Left lobe of liver (tissue), 2 donors: ENCODE measurements around the gene LEMD1. TPM values are rescaled to one million over a fixed set of nuclear protein-coding genes. Genes with fewer than 3 reads are reported as not detected.
"Not testable (repeated sequence)": the region's sequence is repeated elsewhere in the genome, so short reads cannot be mapped to it uniquely, and the experiment has no call there.

Experiments
- ATAC-seq: fragments of 200-7000 bp; cut with Tn5 transposase; one replicate; pipeline ENCODE4 v1.9.1; 2020; ENCODE audit warnings: mild to moderate bottlenecking, moderate library complexity
- DNase-seq: peaks from one replicate; pipeline ENCODE4 v3.0.0-alpha.2; 2020; ENCODE audit warnings: low spot score
- total RNA-seq: library from RNA; stranded (reverse); gene quantifications from one replicate; pipeline ENCODE4 v1.2.1, GENCODE V29; 2021
- donor health status: DM: no; HTN: no; CAD: no; lungs with moderate emphysema.
- donor health status: DM: no; HTN: yes; CAD: no.

The LEMD1 gene
- total RNA-seq, 1 donor from 2014 or later: not detected

DNA sequence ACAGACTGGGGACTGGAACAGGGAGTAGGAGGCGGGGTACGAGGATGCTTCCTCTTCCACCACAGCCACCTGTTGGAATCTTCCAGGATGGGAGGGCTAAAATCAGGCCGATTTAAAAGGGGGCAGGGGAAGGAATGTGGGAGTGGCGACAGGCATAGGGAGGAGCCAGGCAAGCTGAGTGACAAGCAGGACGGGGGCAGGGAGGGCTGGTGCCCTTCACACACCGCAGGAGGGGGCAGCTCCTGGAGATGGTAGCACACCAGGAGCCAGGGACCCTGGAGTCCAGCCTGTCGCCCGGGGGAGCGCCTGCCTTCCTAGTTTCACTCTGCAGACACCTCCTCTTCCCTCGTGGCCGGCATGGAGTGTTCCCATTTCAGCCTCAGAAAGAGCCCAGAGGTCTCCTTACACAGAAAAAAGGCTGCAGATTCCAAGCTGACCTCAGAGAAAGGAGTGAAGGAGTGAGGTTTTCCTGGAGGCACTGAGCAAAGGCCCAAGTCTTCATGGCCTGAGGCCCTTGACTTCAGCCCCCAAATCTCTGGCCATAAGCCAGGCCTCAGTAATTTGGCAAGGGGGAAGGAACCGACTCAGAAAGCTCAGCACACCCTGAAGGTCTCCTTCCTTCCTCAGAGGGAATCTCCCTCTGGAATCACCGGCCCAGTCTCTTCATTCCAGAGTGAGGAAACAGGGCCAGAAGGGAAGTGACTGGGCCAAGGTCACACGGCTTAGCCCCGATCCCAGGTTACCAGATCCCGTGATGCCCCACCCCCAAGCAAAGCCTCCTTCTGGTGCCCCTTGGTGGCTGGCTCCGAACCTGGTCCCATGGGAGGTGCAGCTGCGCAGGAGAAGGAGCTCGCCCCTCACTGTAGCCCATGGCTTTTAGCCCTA, 25.8 kb upstream of the LEMD1 start:
- DNase-seq (no peak), ATAC-seq (no peak)

GRCh38 chr1:205446828-205447227, 25.0 kb upstream of the LEMD1 start:
- DNase-seq (no peak), ATAC-seq (no peak)

DNA sequence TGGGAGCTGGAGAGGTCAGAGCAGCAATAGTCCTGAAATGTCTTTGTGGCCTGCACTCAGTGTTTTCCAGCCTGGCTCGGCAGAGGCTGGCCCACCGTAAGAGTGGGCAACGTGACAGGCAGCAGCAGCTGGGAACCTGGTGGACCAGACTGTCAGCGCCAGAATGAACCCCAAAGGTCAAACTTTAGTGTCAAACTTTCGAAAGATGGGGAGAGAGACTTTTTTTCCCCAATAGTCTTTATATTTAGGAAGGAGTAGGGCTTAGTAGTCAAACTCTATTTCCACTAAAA, 23.7 kb upstream of the LEMD1 start:
- ATAC-seq: no peak

DNA sequence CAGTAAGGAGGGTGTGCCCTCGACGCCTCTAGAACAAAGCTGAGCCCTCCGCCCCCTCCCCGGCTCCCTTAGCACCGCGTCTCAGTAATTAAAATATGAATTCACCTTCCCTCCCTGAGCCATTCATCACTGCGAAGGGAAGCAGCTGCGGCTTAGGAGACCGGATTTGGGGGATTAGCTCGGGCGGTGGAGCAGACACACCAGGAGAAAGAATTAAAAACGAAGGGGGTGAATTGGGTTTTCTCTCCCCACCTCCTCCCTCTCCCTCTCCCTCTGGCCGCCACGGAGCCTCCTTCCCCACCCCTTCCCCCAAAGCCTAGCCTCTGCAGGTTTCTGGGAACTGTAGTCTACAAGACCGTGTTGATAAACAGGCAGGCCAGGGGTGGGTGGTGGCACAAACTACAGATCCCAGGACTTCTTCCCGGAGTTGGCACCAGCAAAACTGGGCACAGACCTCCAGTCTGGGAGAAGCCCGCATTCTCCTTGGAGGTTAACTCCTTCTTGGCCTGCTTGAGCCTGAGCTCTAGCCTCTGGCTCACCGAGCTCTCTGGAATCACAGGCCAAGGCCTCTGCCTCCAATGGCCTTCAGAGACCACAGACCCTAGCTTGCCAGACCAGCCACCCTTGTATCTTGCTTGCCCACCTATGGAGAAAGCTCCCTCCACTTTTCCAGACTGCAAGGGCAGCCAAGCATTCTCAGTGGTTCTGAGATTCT, 23.2 kb upstream of the LEMD1 start:
- no peak for ATAC-seq
- DNase-seq: no peak

More for the DNA sequence above, 23.7 kb upstream of the LEMD1 start:
- no peak for DNase-seq

DNA sequence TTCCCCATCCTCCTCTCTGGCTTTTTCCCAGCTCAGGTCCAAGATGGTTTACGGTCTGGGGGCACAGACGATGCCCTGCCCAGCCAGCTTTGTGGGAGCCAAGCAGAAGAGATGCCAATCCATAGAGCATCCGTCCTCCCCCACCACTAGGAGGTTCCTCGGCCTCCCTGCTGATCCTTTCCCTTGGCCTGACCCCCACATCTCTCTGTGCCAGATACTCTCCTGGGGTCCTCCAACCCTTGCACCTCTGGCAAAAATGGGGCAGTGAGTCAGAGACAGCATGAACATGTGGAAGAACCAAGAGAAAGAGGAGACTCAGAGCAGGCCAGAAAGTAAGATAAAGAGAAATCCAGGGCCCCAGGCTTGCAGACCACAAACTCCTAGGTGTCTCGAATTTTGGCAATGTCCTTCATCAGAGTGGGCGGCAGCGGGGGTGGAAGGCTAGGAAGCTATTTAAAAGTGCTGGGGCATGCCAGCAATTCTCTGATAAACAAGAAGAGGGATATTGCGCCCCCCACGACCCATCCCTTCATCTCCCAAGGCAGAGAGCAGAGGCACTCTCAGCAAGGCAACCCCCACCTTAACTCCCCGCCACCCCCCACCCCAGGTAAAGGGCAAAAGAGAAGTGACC, 22.6 kb upstream of the LEMD1 start:
- no peak for ATAC-seq
- no peak for DNase-seq

- no peak for DNase-seq
Measured at GRCh38 chr1:205443585-205444299, 21.9 kb upstream of the LEMD1 start.

GRCh38 chr1:205442051-205442725, 20.3 kb upstream of the LEMD1 start:
- DNase-seq: no peak

More at GRCh38 chr1:205443585-205444299, 21.9 kb upstream of the LEMD1 start:
- ATAC-seq: no peak

GRCh38 chr1:205441716-205442050, 19.8 kb upstream of the LEMD1 start:
- no peak for ATAC-seq
- DNase-seq: no peak

More at GRCh38 chr1:205442051-205442725, 20.3 kb upstream of the LEMD1 start:
- no peak for ATAC-seq

DNA sequence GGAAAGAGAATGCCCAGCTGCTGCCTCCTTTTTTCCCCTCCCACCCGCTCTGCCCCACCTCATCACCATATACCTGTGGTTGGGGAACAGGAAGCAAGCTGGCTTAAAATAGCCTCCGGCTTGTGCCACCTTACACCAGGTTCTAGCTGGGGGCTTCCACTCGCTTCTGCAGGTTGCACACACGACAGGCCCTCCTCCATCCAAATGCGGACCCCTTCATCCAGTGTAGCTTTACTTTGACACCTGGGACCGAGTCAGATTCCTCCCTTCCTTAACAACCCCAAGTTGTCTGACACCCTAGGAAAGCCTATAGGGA, 19.4 kb upstream of the LEMD1 start:
- DNase-seq (no peak), ATAC-seq (no peak)

DNA sequence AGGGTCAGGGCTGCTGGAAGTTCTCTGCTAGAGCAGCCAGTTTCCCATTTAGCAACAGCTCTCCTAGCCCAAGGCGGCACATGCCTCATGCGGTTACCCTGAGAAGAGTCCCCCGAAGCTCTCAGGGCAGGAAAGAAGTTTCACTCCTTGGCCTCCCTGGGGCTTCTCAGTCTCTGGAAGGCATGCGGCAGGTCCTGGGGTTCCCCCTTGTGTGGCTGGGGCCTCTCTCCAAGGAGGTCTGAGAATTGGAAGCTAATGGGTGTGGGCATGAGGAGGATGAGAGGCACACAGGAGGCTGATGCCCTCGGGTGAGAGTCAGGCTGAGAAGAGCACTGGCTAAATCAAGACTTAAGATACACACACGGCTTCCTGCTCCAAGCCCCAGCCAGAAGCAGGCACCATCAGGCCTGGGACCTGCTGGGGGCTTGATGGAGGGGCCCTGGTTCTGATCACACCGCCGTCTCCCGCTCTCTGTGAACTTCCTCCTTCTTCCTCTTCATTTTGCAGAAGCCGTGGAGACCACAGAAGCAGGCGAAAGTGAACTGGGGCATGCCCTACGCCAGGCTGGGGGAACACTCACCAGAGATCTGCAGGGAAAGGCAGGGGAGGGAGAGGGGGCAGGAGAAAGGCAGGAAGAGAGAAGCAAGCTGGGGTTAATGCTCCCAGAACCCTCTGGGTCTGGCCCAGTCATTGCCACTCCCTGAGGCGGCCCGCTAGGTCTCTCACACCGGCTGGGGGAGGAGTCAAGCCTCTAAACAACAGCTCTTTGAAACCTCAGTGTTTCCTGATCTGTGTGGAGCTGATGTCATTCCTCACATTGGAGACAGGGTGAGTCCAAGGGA, 18.8 kb upstream of the LEMD1 start:
- no peak for DNase-seq
- peak; percentile 41 for ATAC-seq

DNA sequence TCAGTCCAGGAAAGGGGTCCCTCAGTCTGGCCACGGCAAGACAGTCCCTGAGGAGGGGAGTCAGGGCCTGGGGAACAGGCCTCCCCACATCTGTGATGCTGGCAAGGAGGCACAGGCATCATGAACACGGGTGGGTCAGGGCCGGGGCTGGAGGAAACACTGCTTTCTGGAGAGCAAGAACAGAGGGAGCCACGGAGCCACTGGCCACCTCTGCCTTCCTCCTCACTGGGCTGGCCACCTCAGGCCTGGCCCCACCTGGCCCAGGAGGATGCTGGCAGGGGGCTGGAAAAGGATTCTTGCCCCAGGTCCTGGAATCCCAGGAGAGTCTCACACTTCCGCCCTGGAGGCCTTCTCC, 18.2 kb upstream of the LEMD1 start:
- DNase-seq: no peak

DNA sequence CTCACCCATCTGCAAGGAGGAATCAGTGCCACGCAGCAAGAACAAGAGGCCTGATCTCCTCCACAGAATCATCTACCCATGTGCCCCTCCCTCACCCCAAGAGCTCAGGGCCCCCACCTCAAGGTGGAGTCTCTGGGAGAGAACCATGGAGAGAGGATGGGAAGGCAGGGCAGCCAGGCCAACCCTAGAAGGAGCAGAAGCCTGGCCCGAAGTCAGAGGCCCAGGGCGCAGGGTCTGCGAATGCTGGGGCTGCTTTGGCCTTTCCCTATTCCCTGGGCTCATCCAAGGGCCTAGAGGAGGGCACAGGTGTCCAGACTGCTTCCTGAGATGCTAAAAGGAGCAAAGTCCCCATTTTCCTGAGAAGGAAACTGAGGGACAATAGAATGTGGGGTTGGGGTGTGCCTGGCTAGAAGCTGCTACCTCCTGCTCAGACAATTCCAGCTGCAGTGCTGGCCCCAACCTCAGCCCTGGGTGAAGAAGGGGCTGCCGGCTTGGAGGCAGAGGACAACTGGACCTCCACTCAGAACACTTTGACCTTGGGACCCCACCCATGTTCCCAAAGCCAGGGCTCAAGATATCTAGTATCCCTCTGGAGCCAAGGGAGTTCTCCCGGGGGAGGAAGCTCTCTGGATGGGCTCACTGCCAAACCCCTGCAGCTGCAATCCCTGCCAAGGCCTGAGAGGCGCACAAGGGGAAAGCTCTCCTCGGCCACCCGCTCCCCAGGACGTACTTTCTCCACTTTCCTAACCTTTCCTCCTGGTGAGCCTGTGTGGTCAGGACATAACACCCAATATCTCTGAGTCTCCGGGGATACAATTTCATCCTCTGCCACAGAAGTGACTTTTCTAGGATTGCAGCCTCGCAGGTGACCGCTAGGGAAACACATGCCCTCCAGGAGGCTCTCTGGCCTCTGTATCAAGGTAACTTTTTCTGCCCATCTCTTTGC, 16.6 kb upstream of the LEMD1 start:
- ATAC-seq (peak; percentile 84), DNase-seq (peak; percentile 73)

More for the DNA sequence above, 18.2 kb upstream of the LEMD1 start:
- no peak for ATAC-seq

GRCh38 chr1:205437570-205437969, 15.7 kb upstream of the LEMD1 start:
- DNase-seq (no peak), ATAC-seq (no peak)

GRCh38 chr1:205436776-205437410, 15.0 kb upstream of the LEMD1 start:
- ATAC-seq (no peak), DNase-seq (no peak)

GRCh38 chr1:205435578-205436573, 14.0 kb upstream of the LEMD1 start:
- ATAC-seq (no peak), DNase-seq (no peak)

- no peak for DNase-seq
- no peak for ATAC-seq
Measured at GRCh38 chr1:205434738-205435137, 12.9 kb upstream of the LEMD1 start.

- DNase-seq, ATAC-seq: not testable (repeated sequence)
Measured at GRCh38 chr1:205432692-205433091, 10.8 kb upstream of the LEMD1 start.
